HG03354 (cell line): ENCODE measurements around the gene KIAA0825.

Experiments used
- ATAC-seq: cut with Tn5 transposase; IDR thresholded peaks from one replicate; pipeline ENCODE4 v1.9.1; 2021; ENCODE audit warnings: mild to moderate bottlenecking; ENCODE audit not compliant: unreplicated experiment, poor library complexity, severe bottlenecking

The KIAA0825 gene

DNA sequence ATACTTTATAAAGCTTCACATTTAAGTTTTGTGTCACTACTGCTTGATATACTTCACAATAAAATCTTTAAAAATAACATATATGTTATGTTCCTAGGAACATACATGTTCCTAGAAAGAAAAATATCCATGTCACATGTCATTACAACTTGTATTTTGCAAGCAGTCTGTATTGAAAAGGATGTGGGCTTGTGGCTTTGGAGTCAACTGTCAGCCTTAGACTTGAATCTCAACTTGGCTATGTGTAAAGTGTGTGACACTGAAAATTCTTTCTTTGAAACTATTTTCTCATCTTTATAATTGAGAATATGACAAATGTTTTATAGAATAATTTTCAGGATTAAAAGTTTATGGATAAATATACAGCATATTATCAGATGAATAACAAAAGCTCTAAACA is 273.1 kb downstream of the KIAA0825 start:
- ATAC-seq = no peak

DNA sequence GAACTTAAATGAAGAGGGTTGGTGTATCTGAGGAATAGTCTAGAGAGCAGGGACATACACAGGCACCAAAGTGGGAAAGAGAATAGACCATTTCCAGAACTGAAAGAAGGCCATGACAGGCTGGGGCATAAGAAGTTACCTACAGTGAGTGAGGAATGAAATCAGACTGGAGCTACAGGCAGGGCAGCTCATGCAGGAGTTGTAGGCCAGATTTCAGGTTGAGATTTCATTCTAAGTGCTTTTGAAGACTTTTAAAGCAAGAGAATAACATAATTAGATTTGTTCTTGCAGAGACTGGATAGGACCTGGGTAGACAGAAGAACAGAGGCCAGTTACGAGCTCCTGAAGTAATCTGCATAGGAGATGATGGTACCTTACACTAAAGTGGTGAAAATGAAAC is 280.8 kb downstream of the KIAA0825 start:
- ATAC-seq = no peak

DNA sequence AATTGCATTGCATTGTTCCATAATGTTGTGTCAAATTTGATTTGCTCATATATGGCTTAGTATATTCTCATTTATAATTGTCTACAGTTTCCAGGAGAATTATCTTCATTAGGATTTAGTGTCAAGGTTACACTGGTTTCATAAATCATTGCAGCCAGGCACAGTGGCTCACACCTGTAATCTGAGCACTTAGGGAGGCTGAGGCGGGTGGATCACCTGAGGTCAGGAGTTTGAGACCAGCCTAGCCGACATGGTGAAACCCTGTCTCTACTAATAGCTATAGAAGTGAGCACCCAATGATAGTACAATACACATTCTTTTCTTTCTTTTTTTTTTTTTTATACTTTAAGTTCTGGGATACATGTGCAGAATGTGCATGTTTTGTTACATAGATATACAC is 282.5 kb downstream of the KIAA0825 start:
- ATAC-seq = no peak

DNA sequence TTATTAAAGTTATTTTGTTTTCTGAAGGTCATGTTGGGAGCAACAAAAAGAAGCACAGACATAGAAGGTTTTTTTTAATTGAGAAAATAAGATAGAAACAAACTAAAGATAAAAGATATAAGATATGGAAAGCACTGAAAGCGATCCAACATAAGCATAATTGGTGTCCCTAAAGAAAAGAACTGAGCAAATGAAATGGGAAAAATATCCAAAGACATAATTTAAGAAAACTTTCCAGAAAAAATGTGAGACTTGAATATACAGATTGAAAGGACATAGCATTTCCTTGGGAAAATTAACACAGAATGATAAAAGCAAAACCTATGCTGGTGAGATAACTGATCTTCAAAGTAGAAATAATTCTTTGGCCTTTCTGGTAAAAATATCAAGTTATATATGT is 289.3 kb downstream of the KIAA0825 start:
- ATAC-seq = no peak

DNA sequence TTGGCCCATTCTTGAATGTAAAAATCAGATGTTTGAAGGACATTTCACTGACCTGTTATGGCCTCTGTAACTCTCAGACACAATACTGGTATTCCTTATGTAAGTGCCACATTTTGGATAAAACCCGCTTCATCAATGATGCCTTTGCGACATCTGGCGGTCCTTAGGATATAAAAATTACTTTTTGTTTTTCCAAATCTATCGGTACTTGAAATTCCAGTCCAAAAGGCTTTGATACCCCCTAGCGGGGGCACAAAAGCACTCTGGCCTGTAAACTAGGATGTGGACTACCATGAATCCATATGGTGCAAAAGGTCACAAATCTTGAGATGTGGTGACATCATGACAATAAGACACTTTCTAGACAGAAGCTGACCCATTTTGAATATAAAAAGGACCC is 291.8 kb downstream of the KIAA0825 start:
- ATAC-seq = no peak

DNA sequence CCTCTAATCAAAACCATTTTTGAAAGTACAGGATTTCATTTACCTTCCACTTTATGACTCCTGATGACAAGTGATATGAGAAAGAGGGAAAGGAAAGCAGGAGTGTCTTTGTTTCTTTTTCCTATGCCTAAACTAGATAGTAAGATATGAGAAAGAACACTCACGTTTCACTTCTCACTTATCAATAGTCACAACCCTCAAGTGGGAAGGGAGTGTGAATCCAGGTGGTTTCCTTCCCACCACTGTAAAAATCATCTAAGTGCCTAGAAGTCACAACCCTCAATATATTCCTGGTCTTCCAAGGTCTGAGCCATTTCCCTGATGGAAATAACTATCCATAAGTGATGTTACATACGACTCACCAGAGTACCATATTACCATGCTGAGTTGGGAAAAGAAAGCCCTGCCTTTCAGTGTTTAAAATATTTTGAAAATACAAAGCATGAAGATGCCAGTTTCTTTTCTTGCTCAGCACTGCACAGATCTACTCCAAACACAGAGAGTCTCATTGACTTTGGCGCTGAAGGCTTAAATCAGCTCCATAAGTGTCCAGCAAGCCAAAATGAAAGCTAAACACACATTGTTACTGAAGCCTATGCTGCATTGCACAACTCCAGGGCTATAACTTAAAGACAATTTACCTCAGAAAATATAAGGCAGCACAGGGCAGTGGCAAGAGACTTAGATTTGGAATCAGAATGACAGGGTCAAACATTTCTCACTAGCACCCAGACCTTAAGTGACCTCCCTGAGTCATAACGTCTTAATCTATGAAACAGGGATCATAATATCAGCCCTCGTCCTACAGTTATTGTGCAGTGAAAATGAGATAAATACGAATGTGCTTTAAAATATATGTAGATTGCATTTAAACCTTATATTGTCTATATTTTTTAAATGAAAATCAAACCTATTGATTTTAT is 301.2 kb downstream of the KIAA0825 start:
- no peak for ATAC-seq

DNA sequence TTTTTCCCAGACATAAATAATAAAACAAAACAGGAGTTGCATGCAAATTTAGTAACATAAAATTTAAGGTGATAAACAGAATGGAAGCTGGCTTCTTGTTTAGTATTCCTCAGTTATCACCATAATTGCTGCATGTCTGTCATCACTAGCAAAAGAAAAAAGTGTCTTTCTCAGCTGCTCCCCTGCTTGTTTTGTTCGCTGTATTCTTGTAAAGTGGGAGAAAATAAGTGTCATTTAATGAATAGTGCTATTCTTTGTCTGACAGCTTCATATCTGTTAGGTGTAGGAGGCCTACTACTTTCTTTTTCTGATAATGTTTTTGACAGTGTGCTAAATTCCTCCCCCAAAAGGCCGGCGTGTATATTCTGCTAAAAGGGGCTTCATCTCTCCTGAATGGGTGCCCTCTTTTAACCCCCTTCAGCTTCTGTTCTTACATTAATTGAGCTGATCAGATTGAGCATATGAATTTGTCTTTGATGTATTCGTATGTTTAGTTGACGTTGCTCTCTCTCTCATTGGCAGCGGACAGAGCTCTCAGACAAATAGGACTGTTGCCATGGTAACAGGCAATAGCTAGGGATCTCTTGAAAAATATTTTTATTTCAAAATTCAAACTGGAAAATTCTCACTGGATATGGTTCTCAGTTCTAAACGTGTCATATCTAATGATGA is 303.8 kb downstream of the KIAA0825 start:
- no peak for ATAC-seq

DNA sequence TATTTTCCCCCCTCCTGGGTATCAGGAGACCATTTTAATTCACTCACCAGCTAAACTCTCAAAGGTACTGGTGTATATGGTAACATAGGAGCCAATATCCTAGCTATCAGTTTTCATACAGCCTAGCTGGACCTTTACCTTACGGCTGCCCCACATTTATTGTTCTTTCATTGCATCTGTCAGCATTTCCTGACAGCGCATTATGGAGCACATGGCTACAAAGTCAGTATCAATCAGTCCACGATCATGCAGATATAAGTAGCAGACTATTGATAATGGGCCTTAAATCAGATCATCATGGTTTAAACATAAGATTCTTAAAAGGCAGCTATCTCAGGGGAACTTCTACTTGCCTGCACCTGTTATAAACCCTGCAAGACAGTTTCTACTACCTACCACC is 304.7 kb downstream of the KIAA0825 start:
- no peak for ATAC-seq

DNA sequence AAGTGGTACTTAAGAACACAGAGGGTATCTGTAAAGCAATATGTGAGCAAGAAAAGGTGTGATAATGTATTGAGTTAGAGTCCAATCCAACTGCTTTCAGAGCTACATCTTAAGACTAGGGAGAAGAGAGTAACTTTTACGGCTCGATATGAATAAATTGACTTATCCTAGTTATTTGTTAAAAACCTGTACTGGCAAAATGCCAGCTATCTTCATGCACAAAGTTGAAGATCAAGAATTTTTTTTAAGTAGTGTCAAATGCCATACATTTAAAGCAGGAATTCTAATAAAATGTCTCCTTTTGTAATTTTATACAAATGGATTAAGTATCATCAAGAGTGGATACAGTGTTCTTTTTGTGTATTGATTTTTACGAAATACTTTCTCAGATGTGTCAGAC is 305.2 kb downstream of the KIAA0825 start:
- no peak for ATAC-seq

DNA sequence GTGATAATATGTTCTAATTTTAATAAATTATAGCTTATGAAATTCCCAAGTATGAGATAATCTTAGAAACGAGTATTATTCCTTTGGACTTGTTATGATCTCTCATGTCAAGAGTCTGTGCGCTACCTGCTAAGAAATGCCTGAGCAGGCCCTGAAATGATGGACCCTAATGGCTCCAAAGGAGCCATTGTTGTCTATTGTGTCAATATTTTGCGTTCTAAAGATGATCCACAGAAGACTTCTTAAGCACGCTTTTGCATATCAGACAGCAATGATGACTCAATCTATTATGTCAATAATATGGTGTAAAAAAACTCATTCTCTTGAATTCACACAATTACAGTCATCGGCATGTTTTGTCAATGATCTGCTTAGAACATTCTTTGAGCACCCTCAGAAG is 306.1 kb downstream of the KIAA0825 start:
- ATAC-seq = no peak

DNA sequence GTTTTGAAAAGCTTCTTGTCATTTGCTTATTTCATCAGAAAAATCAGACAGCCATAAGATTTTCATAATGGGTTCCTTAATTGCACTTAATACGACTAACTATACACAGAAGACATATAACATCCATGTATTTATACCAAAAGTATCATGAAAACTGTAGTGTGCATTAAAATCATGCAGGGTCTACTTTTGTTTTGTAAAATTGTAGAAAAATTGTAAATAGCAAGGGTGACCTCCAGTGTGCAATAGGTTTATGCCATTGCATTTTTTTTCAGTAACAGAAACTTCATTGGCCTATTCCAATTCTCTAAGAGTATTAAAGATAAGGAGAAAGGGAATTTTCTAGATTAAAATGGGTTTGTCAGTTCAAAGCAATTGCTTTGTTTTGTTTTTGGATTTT is 307.6 kb downstream of the KIAA0825 start:
- no peak for ATAC-seq

DNA sequence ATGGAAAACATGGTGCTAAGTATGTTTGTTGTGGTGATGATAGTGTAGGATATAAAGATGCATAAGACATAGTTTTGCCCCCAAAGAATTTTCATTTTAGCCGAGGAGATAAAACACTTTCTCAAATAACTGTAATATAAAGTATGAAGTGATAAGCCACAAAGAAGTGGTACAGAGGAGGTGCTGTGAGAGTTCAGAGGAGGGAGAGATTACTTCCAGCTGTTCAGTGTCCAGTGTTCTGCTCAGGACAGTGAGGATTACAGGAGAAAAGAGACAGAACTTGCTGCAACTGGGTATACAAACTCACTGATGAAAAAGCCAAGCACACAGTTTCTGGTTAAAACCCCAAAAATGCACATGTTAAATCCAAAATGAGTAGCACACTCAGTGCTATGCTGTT is 309.3 kb downstream of the KIAA0825 start:
- ATAC-seq = no peak

DNA sequence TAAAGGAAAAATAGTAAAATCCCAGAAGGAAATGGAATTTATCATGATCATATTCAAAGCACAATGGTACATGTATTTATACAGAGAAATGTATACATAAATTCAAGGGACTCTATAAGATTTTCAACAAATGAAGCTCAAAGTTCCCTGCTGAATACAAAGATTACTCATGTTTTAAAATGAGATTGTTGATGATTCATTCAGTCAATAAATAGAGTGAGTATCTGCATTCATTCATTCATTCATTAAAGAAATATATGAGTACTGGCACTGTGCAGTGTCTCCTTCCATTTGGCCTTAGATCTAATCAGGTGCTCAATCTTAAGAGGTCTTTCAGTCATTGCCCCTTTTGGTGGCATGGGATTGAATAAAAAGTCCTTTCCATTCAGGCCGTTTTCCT is 310.0 kb downstream of the KIAA0825 start:
- ATAC-seq = no peak

DNA sequence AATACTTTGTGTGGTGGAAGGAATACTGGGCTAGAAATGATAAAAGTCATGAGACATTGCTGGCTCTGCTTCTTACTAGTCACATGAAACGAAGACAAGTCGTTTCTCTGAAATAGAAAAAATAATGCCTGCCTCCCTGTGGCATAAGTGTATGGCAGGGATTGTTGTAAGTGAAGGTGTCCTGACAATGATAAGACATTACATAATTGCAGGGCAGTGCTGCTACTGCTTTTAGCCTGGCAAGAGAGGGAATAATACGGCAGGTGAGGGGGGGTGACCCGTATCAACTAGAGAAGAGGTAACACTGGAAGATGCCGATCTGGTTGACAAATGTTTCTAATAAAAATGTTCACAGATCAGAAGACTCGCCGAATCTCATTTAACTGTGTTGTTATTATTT is 314.3 kb downstream of the KIAA0825 start:
- no peak for ATAC-seq

DNA sequence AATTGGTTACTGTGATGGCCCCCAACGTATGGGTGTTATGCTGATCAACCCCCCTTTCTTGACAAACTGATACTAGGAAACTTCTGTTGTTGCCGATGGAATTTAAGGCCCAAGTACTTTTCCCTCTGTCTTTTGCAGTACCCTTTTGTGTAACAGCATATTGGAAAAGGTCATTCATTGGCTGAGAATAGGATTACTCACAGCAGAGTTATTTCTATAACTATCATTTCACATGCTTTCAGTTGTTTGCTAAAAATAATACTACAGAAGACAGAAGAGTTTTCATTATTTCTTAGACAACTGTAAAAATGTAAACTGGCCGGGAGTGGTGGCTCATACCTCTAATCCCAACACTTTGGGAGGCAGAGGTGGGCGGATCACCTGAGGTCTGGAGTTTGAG is 329.5 kb downstream of the KIAA0825 start:
- no peak for ATAC-seq

DNA sequence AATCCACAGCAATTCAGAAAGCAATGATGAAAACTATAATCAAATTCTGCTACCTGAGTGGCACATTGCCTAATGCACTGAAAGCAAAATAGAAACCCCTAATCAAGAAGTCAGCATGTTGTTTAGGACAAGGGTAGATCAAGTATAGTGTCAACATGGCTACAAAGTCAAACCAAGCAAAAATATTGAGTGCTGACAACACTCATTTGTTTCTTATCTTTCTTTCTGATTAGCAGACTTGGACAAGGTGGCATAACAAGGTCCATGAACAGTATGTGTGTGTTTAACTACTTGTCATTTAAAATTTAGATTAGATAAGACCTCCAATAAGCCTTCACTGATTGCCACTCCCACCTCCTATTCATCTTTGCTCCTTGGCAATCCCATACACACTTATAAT is 332.4 kb downstream of the KIAA0825 start:
- ATAC-seq = no peak

DNA sequence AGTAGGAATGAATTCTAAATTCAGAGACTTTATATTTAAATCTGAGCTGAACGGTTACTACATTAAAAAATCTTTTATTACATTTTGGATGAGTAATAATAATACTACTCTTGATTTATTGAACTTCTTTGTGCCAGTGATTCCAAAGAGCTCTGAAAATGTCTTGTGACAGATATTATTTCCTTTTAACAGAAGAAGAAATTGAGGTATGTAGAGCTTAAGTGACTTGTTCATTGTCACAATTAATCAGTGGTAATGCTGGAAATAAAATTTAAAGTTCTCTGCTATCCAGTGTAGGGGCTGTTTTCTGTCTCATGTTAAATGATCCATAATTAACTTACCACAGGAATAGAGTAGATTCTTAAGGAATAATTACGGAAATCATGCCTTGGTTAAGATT is 335.3 kb downstream of the KIAA0825 start:
- no peak for ATAC-seq

DNA sequence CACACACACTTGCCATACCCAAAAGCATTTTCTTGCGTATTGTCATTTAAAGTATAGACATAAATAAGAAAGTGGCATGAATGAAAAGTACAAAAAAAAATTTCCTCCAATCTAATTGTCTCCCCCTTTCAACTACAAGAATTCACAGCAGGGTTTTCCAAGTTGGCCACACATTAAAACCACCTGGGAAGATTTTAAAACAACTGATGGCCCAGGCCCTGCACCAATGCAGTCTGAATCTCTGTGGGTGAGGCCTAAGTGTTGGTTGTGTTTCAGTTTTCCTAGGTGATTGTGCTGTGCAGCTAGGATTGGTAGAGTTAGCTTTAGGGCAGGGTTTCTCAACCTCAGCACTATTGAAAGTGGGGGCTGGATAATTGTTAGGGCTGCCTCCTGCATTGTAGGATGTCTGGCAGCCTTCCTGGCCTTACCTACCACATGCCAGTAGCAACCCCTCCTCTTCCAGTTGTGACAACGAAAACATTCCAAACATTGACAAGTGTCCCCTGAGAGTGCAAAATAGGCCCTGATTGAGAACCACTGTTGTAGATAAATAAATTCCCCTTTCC is 337.1 kb downstream of the KIAA0825 start:
- ATAC-seq = no peak

DNA sequence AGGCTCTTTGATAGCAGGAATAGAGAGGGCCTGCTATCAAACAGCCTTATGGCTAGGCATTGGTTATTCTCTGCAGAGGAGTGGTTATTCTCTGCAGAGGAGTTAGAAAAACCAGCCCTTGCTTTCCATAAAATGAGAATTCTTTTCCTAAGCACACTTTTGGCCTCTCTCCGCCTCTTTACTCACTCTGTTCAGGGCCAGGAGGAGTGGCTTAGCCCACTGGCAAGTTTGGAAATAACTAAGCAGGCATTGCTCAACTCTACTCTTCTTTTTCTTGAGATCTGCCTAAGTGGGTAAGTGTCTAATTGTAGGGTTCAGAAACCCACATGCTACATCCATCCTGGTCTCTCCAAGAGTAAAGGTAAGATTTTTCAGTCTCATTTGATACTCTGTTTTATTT is 341.7 kb downstream of the KIAA0825 start:
- no peak for ATAC-seq

DNA sequence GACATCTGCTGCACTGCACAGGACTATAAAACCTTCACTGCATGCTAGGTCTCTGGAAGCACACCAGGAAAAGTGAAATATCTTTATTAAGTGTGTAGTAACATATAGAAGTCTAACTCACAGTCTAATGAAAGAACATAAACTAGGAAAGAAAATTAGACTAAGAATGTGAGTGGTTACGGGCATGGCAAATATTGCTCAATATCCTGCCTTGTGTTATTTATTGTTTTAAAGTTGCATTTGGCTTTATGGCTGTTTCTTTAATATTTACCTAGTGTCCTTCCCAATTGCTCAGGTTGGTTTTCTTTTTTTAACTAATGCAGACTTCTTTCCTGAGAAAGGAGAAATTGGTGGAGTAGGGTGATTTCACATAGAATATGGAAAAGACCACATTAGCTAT is 342.4 kb downstream of the KIAA0825 start:
- no peak for ATAC-seq

DNA sequence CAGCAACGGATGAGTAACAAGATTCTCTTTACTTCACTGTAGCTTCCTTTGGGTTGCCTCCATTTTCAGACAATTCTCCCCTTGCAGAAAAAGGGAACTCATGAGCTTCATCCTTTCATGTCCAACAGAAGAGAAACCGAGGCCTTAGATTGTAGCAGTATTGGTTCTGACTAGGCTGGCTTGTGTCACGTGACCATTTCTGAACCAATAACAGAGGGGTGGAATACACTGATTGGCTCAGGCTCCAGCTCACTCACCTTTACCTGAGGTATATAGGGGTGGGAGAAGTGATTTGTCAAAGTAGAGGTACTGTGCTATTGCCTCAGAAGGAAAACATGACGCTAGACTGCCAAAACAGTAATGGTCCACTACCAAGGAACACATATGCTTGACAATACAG is 343.7 kb downstream of the KIAA0825 start:
- no peak for ATAC-seq
